HG03342 (cell line): ENCODE measurements around the gene CAPZA1.
A peak's percentile ranks its signal among the peaks of the same experiment; 100 is the strongest.
"Not testable (repeated sequence)": the region's sequence is repeated elsewhere in the genome, so short reads cannot be mapped to it uniquely, and the experiment has no call there.

Source experiments
- ATAC-seq: cut with Tn5 transposase; IDR thresholded peaks from one replicate; pipeline ENCODE4 v1.9.1; 2021; ENCODE audit warnings: mild to moderate bottlenecking, moderate library complexity; ENCODE audit not compliant: unreplicated experiment

Gene CAPZA1

GRCh38 chr1:112619518-112620376, at the start of gene CAPZA1:
Gene CAPZA1 (plus strand): TSS chr1:112619832. CDS start chr1:112619845, 13 bp downstream.
- ATAC-seq: peak; percentile 82

- ATAC-seq: no peak
Observed at GRCh38 chr1:112575154-112575804, 44.4 kb upstream of the CAPZA1 start.

GRCh38 chr1:112576240-112576639, 43.4 kb upstream of the CAPZA1 start:
- no peak for ATAC-seq

- no peak for ATAC-seq
Observed at GRCh38 chr1:112579801-112580510, 39.7 kb upstream of the CAPZA1 start.

- no peak for ATAC-seq
Observed at GRCh38 chr1:112581586-112582192, 37.9 kb upstream of the CAPZA1 start.

GRCh38 chr1:112583366-112583765, 36.3 kb upstream of the CAPZA1 start:
- ATAC-seq: no peak

GRCh38 chr1:112589766-112590165, 29.9 kb upstream of the CAPZA1 start:
- no peak for ATAC-seq

- no peak for ATAC-seq
Observed at GRCh38 chr1:112594208-112594876, 25.3 kb upstream of the CAPZA1 start.

- ATAC-seq: no peak
Observed at GRCh38 chr1:112599477-112599876, 20.2 kb upstream of the CAPZA1 start.

- ATAC-seq: no peak
Observed at GRCh38 chr1:112603012-112603411, 16.6 kb upstream of the CAPZA1 start.

GRCh38 chr1:112603541-112603940, 16.1 kb upstream of the CAPZA1 start:
- no peak for ATAC-seq

- ATAC-seq: no peak
Observed at GRCh38 chr1:112605633-112606327, 13.9 kb upstream of the CAPZA1 start.

- ATAC-seq: no peak
Observed at GRCh38 chr1:112614460-112615065, 5.1 kb upstream of the CAPZA1 start.

GRCh38 chr1:112618114-112618720, 1.4 kb upstream of the CAPZA1 start:
- ATAC-seq: peak; percentile 2

- ATAC-seq: peak; percentile 24
Observed at GRCh38 chr1:112618721-112619517, 713 bp upstream of the CAPZA1 start, which contains the start of gene ST7L. Gene ST7L (minus strand): TSS chr1:112619141. CDS start chr1:112619113, 28 bp downstream.

GRCh38 chr1:112620377-112620695, 704 bp downstream of the CAPZA1 start:
- ATAC-seq: no peak

GRCh38 chr1:112624493-112624892, 4.9 kb downstream of the CAPZA1 start:
- ATAC-seq: not testable (repeated sequence)

GRCh38 chr1:112625696-112626095, 6.1 kb downstream of the CAPZA1 start:
- ATAC-seq: no peak
